HEK293T (cell line): ENCODE data around the gene CREB5.

Source experiments
- FOXA1 ChIP-seq: fragments of 450-650 bp; IDR thresholded peaks from 2 replicates; pipeline ENCODE4 v1.6.1; 2016; ENCODE audit warnings: mild to moderate bottlenecking
- L3MBTL2 ChIP-seq: fragments of 450-650 bp; conservative IDR thresholded peaks from 2 replicates; pipeline ENCODE4 v1.6.1; 2016; ENCODE audit warnings: mild to moderate bottlenecking
- SUZ12 ChIP-seq: fragments of 450-650 bp; IDR thresholded peaks from 2 replicates; pipeline ENCODE4 v1.6.1; 2016; ENCODE audit warnings: mild to moderate bottlenecking

GRCh38 chr7:28505867-28506266, 93.5 kb downstream of the CREB5 start:
- TF ChIP-seq FOXA1 (no peak), SUZ12 (no peak), L3MBTL2 (no peak)
